DMS 273 (cell line): ENCODE measurements around the gene HOXD3.

Experiments used
- DNase-seq: peaks from one replicate; lab custom pipeline; 2025; ENCODE audit not compliant: unreplicated experiment; lab: John Stamatoyannopoulos, UW

Gene HOXD3

DNA sequence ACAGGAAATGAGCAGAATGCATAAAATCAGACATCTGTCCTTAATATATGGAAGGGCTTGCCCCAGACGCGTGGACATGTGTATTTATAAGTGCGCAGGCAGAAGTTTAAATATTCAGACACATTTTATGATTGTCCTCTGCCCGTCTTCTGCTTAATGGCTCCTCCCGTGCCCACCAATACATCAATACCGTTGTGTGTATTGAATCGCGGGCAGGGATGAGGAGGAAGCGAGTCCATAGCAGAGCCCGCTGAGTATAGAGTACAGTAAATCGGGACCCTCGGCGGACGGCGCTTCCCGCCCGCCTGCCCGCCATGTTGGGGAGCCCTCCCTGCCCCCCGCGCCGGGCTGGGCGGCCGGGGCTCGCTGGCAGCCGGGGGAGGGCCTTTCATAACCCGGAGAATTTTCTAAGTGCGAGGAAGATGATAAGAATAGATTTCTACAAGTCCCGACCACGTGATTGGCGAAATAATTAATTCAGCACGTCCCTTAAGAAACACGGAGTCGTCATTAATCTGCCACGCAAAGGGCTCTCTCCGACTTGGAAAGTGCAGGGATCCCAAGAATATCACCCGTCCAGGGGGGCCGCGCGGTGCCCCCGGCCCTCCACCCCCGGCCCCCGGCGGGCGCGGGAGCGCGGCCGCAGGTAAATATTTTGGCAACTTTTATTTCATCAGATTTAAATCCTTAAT is at the start of gene HOXD3:
Gene HOXD3, plus strand, starts transcription at position 501 of the 692 bp plus-strand sequence. CDS start 11,808 bp downstream, outside the sequence.
- DNase-seq, result no peak

DNA sequence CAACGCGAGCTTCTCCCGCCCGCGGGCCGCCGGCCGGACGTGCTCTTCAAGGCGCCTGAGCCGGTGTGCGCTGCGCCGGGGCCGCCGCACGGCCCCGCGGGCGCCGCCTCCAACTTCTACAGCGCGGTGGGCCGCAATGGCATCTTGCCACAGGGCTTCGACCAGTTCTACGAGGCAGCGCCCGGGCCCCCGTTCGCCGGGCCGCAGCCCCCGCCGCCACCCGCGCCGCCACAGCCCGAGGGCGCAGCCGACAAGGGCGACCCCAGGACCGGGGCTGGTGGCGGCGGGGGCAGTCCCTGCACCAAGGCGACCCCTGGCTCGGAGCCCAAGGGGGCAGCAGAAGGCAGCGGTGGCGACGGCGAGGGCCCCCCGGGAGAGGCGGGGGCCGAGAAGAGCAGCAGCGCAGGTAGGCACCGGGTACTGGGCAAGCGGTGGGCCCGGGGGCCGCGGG is 49.4 kb upstream of the HOXD3 start:
- peak; percentile 70 for DNase-seq

- DNase-seq, result no peak
Observed at GRCh38 chr2:176109192-176109901, 47.8 kb upstream of the HOXD3 start.

DNA sequence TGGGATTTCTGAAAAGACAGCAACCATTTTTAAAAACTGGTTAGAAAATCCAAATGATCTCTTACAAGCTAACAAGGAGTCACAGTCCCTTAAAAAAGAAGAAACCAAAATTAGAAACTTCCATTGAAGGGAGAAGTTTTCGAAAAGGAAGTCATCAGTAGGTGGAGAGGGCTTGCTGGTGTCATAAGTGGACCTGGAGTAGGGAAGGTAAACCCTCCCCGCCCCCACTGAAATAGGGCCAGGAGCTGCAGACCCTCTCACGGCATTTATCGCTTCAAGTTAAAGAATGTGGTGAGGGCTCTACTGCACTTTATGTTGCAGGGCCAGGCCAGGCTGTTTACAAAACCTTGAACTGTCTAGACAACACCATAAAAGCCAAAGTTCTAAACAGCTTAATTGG is 47.2 kb upstream of the HOXD3 start:
- no peak for DNase-seq

DNA sequence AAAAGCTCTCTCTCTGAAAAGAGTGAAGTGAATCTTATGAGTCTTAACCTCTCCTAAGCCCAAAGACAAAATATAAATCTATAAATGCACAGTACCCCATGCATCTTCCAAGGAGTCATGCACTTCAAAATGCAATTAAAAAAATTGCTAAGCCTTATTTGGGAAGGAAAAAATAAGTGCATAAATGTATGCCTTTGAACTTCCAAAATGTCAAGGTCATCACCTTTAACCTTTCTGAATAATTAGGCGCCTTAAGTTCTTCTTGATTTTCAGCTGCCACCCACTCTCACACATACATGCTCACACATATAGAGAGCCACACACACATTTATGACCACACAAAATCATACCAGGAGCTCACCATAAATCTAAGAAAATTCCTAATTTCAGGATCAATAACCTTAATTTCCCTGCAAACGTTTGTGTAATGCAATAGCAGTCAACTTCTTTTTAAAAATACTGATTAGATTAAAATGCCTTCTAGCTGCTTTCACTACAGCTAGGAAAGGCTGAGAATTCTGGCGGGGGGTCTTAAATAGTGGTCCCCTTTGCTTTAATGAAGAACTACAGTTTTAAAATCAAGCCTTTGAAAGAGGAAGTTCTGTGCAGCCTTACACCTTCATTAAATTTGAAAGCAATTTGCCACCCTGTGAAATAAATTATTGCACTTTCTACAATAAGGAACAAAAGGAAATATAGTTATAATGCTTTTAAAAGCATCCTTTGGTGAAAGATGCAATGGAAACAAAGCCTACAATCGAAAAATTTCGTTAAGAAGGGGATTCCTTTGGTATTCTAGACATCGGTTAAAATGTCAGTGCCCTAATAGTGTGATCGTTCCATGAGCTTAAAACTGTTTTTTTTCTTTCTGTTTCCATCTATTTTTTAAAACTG is 46.4 kb upstream of the HOXD3 start:
- DNase-seq, result no peak

DNA sequence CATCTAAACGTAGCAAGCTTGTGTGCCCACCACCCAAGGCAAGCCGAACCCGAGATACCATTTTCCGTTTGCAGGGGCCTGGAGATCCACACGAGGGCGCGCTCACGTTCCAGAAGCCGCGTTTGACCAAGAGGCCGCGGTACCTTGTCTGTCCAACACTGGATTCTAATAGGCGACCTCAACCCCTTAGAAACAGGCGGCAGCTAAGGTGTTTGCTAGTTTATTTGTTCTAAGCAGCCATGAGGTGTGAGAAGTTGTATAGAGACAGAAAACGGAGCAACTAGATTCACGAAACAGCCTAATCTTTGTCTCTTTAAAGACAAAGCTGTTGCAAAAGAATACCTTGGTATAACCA is 45.8 kb upstream of the HOXD3 start:
- peak; percentile 85 for DNase-seq

DNA sequence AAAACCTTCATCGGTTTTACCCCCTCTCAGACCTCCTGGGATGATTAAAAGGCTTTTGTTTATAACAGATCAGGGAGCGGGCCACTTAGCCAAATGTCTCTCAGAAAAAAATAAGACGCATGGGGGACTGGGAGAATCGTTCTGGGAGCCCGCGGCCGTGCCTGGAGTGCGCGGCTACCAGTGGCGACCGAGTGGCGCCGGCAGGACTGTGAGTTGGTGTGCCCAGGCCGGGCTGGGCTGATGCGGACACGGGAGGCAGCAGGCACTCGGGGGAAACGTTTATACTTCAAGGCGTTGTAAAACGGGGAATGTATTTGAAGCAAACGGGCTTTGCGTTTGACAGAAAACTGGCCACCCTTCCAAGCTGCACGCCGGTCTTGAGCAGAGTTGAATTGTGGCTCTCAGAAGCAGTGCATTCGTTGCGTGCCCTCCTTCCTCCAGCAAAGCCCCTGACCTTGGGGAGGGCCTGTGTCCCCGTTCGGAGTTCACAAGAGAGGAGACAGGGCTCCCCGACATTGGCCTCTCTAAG is 45.2 kb upstream of the HOXD3 start:
- no peak for DNase-seq

GRCh38 chr2:176112375-176113302 is 44.5 kb upstream of the HOXD3 start:
- DNase-seq, result no peak

DNA sequence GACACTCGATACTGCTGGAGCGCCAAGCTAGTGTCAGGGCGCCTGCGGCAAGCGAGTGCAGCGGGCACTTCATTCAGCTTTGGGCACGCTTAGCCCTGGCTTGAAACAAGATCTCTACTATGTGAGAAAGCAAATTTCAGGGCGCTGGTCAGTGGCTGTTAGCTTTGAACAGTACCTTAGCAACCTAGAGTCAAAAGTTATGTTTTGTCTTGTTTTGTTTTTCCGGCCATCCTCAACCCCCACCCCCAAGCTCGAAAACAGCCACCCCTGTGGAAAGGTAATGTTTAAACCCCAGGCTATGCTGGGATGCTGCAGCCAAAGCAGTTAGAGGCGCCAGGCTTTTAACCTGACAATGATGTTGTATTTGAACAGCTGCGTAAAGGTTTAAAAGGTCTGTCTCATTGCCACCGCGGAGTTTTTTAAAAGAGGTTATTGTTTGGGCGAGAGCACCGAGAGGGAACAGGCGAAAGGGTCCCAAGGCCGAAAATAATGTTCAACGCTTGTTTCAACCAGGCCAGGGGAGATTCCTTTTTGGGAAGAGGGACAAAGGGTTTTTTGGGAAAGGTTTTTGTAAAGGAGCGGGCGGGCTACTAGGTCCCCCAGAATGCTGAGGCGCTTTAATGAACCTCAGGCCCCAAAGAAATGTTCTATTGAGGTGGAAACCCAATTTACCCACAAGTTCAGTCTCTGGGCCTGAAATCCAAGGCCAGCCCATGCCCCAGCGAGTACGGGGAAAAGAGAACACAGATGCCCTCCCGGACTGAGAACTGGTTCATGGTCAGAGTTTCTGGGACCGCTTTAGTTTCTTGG is 42.8 kb upstream of the HOXD3 start:
- DNase-seq, result no peak

- no peak for DNase-seq
Observed at GRCh38 chr2:176114930-176115625, 42.0 kb upstream of the HOXD3 start.

- DNase-seq, result no peak
Observed at GRCh38 chr2:176115883-176116813, 41.0 kb upstream of the HOXD3 start, which contains the start of gene HOXD10. TSS of gene HOXD10 (plus strand) at chr2:176116778. CDS start at chr2:176116834, 56 bp downstream.

DNA sequence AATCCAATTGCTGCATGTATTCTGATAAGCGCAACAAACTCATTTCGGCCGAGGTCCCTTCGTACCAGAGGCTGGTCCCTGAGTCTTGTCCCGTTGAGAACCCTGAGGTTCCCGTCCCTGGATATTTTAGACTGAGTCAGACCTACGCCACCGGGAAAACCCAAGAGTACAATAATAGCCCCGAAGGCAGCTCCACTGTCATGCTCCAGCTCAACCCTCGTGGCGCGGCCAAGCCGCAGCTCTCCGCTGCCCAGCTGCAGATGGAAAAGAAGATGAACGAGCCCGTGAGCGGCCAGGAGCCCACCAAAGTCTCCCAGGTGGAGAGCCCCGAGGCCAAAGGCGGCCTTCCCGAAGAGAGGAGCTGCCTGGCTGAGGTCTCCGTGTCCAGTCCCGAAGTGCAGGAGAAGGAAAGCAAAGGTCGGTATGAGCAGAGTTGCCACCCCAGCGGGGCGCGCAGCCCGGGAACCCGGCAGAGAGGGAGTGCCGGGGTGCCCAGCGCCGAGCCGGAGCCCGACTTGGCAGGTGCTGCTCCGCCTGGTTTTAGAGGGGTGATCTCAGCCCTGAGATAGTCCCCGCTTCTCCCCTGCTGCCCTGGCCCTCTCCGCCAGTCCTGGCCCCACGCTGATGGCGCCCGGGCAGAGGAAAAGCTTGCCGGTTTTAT is 39.8 kb upstream of the HOXD3 start:
- no peak for DNase-seq

DNA sequence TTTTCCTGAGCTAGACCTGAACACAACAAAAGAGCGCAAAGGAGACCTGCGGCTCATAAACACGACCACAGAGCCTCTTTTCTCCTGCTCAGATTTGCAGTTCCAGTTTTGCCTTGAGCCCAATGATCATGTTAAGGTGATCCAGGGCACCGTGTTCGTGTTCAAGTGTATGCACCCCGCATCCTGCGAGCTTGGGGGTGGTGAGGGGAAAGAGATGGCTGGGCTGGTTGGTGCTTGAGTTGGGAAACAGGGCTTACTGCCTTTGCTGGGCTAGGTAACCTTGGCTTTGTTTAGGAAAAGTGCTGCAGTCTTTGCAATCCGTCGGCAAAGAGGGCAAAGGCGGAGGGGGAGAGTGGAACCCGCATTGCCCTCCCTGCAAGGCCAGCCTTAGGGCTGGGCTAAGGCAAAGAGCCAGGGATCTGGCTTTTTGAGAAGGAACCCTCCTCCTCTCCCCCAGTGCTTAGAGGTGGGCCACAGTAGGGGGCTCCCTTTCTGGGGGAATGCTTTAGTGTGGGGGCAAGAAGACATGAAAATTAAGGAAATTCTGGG is 39.2 kb upstream of the HOXD3 start:
- no peak for DNase-seq

GRCh38 chr2:176118601-176119339 is 38.3 kb upstream of the HOXD3 start:
- no peak for DNase-seq

- no peak for DNase-seq
Observed at GRCh38 chr2:176120364-176121189, 36.5 kb upstream of the HOXD3 start.
